H1 (cell line): ENCODE data around the gene PRIMA1.

Experiments
- CTCF ChIP-seq, 3 experiments: IDR thresholded peaks; 1 replicate in 2 of 3; 2 replicates in 1 of 3; pipeline versions ENCODE4 v1.5.1 to v1.6.1; 2011; ENCODE audit warnings: low read length in 3 of 3, mild to moderate bottlenecking in 3 of 3, inconsistent platforms in 2 of 3, low read depth in 1 of 3, moderate library complexity in 1 of 3; ENCODE audit not compliant: insufficient read depth in 1 of 3; ENCODE audit errors: control extremely low read depth in 1 of 3
- EZH2 ChIP-seq: fragments of 200-600 bp; sonication (generic); IDR thresholded peaks from 2 replicates; pipeline ENCODE4 v1.7.1; 2012; ENCODE audit warnings: low read depth, mild to moderate bottlenecking, moderate library complexity, low read length, inconsistent platforms; ENCODE audit not compliant: severe bottlenecking
- MAX ChIP-seq: IDR thresholded peaks from 2 replicates; pipeline ENCODE4 v1.6.1; 2012; ENCODE audit warnings: inconsistent platforms
- NANOG ChIP-seq: IDR thresholded peaks from 2 replicates; pipeline ENCODE4 v1.6.1; 2011; ENCODE audit warnings: low read length, low read depth, mild to moderate bottlenecking, inconsistent platforms; ENCODE audit not compliant: insufficient read depth, poor library complexity, severe bottlenecking
- POLR2A ChIP-seq, 2 experiments: IDR thresholded peaks; 1 replicate in 1 of 2; 2 replicates in 1 of 2; pipeline ENCODE4 v1.6.1; 2011; ENCODE audit warnings: low read depth in 2 of 2, low read length in 2 of 2, mild to moderate bottlenecking in 2 of 2; ENCODE audit errors: control extremely low read depth in 1 of 2
- POLR2AphosphoS5 ChIP-seq: IDR thresholded peaks from 2 replicates; pipeline ENCODE4 v1.6.1; 2011; ENCODE audit warnings: low read depth, low read length
- USF2 ChIP-seq: IDR thresholded peaks from 2 replicates; pipeline ENCODE4 v1.6.1; 2011; ENCODE audit warnings: low read length, improper control_type of control experiment
- YY1 ChIP-seq: IDR thresholded peaks from 2 replicates; pipeline ENCODE4 v1.6.1; 2011; ENCODE audit warnings: low read depth, mild to moderate bottlenecking, low read length
- ZNF274 ChIP-seq: IDR thresholded peaks from 2 replicates; pipeline ENCODE4 v1.7.0; 2012; ENCODE audit warnings: low read length, borderline replicate concordance; ENCODE audit errors: extremely low read depth

- TF ChIP-seq NANOG (no peak), POLR2AphosphoS5 (no peak), EZH2 (no peak), POLR2A (IDR thresholded peaks at IDR 0.05; ENCODE audit: control extremely low read depth in 1 of 2, low read depth in 2 of 2, low read length in 2 of 2) (no peak), CTCF (IDR thresholded peaks at IDR 0.05; ENCODE audit: control extremely low read depth in 1 of 3, insufficient read depth in 1 of 3, low read depth in 1 of 3, low read length in 3 of 3) (no peak), ZNF274 (no peak), MAX (no peak), USF2 (no peak), YY1 (no peak)
Observed at GRCh38 chr14:93834699-93835371, 46.5 kb upstream of the PRIMA1 start.
